Measurements from ENCODE around the gene SHKBP1.

GRCh38 chr19:40619333-40620160, 42.9 kb downstream of the SHKBP1 start:
- TF ChIP-seq, protein P1, sequence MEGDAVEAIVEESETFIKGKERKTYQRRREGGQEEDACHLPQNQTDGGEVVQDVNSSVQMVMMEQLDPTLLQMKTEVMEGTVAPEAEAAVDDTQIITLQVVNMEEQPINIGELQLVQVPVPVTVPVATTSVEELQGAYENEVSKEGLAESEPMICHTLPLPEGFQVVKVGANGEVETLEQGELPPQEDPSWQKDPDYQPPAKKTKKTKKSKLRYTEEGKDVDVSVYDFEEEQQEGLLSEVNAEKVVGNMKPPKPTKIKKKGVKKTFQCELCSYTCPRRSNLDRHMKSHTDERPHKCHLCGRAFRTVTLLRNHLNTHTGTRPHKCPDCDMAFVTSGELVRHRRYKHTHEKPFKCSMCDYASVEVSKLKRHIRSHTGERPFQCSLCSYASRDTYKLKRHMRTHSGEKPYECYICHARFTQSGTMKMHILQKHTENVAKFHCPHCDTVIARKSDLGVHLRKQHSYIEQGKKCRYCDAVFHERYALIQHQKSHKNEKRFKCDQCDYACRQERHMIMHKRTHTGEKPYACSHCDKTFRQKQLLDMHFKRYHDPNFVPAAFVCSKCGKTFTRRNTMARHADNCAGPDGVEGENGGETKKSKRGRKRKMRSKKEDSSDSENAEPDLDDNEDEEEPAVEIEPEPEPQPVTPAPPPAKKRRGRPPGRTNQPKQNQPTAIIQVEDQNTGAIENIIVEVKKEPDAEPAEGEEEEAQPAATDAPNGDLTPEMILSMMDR (IDR thresholded peaks at IDR 0.05) = no peak
- no peak for TF ChIP-seq EZH2 (IDR thresholded peaks at IDR 0.05; ENCODE audit: borderline replicate concordance, insufficient read depth, low read depth, low read length, poor library complexity, severe bottlenecking)
